Erythroblast (primary cell): Measurements from ENCODE around the gene SIRT6.
"Not testable (repeated sequence)": the region's sequence is repeated elsewhere in the genome, so short reads cannot be mapped to it uniquely, and the experiment has no call there.

Experiments
- DNase-seq, 2 experiments: peaks; one replicate each; lab custom pipeline; 2025; lab: John Stamatoyannopoulos, UW
- GATA1 ChIP-seq: IDR thresholded peaks from 2 replicates; pipeline ENCODE4 v1.6.1; 2011; ENCODE audit warnings: low read depth, mild to moderate bottlenecking, control low read depth, low read length, moderate library complexity
- POLR2A ChIP-seq: IDR thresholded peaks from 2 replicates; pipeline ENCODE4 v1.6.1; 2011; ENCODE audit warnings: mild to moderate bottlenecking, low read length

The SIRT6 gene

GRCh38 chr19:4182084-4182810 lies at the start of gene SIRT6, which contains the start of gene ANKRD24:
Gene SIRT6, minus strand, starts transcription at chr19:4182563. Its CDS starts 24 bp downstream, at chr19:4182539.
Gene ANKRD24, plus strand, starts transcription at chr19:4182689. Its CDS starts 3,737 bp downstream, at chr19:4186426.
- peak; percentile 98 for DNase-seq
- TF ChIP-seq POLR2A (peak; percentile 70), GATA1 (no peak)

DNA sequence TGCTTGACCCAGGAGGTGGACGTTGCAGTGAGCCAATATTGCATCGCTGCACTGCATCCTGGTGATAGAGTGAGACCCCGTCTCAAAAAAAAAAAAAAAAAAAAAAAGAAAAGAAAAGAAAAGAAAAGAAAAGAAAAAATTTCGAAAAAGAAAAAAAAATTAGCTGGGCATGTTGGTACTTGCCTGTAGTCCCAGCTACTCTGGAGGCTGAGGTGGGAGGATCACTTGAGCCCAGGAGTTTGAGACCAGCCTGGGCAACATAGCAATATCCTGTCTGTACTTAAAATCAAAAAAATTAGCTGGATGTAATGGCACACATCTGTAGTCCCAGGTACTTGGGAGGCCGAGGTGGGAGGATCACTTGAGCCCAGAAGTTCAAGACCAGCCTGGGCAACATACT lies 49.8 kb upstream of the SIRT6 start:
- DNase-seq, result not testable (repeated sequence)

GRCh38 chr19:4231521-4231920 lies 49.2 kb upstream of the SIRT6 start:
- DNase-seq, result not testable (repeated sequence)

DNA sequence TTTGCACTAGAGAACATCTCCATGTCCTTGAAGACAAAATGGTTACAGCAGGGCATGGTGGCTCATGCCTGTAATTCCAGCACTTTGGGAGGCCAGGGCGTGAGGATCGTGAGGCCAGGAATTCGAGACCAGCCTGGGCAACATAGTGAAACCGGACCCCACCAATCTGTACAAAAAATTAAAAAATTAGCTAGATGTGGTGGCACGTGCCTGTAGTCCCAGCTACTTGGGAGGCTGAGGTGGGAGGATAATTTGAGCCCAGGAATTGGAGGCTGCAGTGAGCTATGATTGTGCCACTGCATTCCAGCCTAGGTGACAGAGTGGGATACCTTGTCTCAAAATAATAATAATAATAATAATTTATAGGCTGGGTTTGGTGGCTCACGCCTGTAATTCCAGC lies 47.9 kb upstream of the SIRT6 start:
- DNase-seq, result not testable (repeated sequence)

GRCh38 chr19:4229179-4229931 lies 47.0 kb upstream of the SIRT6 start, which contains the start of gene EBI3:
Gene EBI3, plus strand, starts transcription at chr19:4229523. Its CDS starts 28 bp downstream, at chr19:4229551.
- no peak for TF ChIP-seq GATA1
- no peak for TF ChIP-seq POLR2A
- DNase-seq, result no peak

- TF ChIP-seq POLR2A (no peak), GATA1 (no peak)
Observed at GRCh38 chr19:4228765-4229178, 46.4 kb upstream of the SIRT6 start.

DNA sequence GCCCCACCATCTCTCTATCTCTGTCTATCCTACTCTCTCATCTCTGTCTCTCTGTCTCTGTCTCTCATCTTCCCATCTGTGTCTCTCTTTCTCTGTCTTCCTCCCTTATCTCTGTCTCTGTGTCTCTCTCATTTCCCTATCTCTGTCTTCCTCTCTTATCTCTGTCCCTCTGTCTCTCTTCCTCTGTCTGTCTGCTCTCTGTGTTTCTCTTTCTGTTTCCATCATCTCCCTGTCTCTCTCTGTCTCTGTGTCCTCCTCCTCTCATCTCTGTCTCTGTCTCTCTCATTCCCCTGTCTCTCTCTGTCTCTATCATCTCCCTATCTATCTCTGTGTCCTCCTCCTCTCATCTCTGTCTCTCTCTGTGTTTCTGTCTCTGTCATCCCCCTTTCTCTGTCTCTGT lies 45.4 kb upstream of the SIRT6 start:
- DNase-seq, result no peak
- TF ChIP-seq GATA1, result no peak
- TF ChIP-seq POLR2A, result no peak

More at GRCh38 chr19:4228765-4229178, 46.4 kb upstream of the SIRT6 start:
- DNase-seq, result no peak

DNA sequence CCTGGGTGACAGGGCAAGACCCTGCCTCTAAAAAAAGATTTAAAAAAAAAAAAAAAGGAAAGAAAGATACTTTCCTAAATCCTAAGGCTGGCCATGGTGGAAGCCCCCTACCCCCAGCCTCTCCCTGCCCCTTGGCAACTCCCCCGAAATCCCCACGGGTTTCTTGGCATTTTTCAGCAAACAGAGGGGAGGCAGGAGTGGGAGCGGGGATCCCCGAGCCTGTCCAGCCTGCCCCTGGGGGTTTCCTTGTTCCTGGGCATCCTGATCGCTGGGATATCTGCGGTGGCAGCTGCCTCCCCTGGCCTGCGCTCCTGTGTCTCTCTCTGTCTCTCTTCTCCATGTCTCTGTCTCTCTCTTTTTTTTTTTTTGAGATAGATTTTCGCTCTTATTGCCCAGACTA lies 43.5 kb upstream of the SIRT6 start:
- TF ChIP-seq POLR2A, result no peak
- TF ChIP-seq GATA1, result no peak
- DNase-seq, result no peak

DNA sequence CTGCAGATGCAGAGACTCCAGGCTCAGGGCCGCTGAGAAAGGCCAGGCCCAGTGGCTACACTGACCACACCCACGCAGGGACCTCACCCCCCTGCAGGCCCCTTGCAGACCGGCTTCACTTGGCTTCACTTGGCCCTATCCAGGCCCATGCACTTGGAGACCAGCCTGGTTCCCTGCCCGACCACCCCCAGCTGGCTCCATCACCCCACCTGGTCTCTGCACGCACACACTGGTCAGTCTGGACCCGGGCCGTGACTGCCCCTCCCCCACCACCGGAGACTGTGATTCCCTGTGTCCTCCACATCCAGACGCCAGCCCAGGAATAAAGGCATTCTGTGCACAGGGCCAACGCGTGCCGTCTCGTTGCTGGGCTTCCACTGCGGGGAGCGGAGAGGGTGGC lies 42.1 kb upstream of the SIRT6 start:
- no peak for DNase-seq

DNA sequence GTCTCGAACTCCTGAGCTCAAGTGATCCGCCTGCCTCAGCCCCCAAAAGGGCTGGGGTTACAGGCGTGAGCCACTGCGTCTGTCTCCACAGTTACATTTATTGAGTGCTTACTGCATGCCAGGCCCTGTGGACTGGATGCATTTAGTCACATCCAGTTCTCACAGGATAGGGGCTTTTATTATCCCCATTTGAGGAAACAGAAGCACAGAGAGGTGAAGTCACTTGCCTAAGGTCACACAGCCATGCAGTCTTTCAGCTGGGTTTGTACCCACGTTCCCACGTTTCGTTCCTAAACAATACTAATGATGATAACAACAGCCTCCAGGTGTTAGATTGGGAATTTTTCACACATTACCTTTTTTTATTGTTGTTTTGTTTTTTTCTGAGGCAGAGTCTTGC lies 37.8 kb upstream of the SIRT6 start:
- DNase-seq, result no peak
- no peak for TF ChIP-seq POLR2A
- TF ChIP-seq GATA1, result no peak

More for the DNA sequence above, 42.1 kb upstream of the SIRT6 start:
- no peak for TF ChIP-seq POLR2A
- TF ChIP-seq GATA1, result no peak

DNA sequence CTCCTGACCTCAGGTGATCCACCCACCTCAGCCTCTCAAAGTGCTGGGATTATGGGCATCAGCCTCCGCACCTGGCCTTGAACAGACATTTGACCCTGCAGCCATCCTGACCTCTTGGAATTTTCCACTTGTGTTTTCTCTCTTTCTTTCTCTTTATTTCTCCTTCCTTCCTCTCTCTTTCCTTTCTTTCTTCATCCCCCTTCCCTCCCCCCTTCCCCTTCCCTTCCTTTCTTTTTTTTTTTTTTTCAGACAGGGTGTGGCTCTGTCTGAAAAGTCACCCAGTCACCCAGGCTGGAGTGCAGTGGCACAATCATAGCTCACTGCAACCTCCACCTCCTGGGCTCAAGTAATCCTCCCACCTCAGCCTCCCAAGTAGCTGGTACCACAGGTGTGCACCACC lies 36.2 kb upstream of the SIRT6 start:
- not testable (repeated sequence) for DNase-seq

- no peak for TF ChIP-seq POLR2A
- no peak for DNase-seq
Observed at GRCh38 chr19:4217429-4218264, 35.3 kb upstream of the SIRT6 start.

DNA sequence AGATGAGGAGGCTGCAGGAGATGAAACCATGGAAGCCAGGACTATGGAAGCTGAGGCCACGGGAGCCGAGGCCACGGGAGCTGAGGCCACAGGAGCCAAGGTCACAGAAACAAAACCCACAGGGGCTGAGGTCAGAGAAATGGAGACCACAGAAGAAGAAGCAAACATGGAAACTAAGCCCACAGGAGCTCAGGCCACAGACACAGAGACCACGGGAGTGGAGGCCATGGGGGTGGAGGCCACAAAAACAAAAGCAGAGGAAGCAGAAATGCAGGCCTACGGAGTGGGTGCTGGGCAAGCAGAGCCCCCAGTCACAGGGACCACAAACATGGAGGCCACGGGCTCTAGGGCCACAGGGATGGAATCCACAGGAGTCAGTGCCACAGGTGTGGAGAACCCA lies 34.5 kb upstream of the SIRT6 start:
- DNase-seq, result no peak
- TF ChIP-seq POLR2A (no peak), GATA1 (no peak)

- no peak for DNase-seq
- TF ChIP-seq POLR2A, result no peak
- no peak for TF ChIP-seq GATA1
Observed at GRCh38 chr19:4215807-4216206, 33.4 kb upstream of the SIRT6 start.
